HG03378 (cell line): Measurements from ENCODE around the gene ORM1.

ENCODE experiments used
- ATAC-seq: cut with Tn5 transposase; IDR thresholded peaks from one replicate; pipeline ENCODE4 v1.9.1; 2021; ENCODE audit warnings: mild to moderate bottlenecking, moderate library complexity; ENCODE audit not compliant: unreplicated experiment

Gene ORM1

GRCh38 chr9:114341152-114341830 is 18.4 kb downstream of the ORM1 start:
- no peak for ATAC-seq

- ATAC-seq: no peak
These were observed 19.1 kb downstream of the ORM1 start for GRCh38 chr9:114341991-114342390.

GRCh38 chr9:114342755-114343440 is 20.0 kb downstream of the ORM1 start:
- ATAC-seq: no peak

- no peak for ATAC-seq
These were observed 20.7 kb downstream of the ORM1 start for GRCh38 chr9:114343471-114344187.

GRCh38 chr9:114344188-114344566 is 21.3 kb downstream of the ORM1 start:
- no peak for ATAC-seq

GRCh38 chr9:114344692-114345091 is 21.8 kb downstream of the ORM1 start:
- no peak for ATAC-seq

GRCh38 chr9:114345493-114346065 is 22.7 kb downstream of the ORM1 start:
- ATAC-seq: no peak

GRCh38 chr9:114346146-114346545 is 23.2 kb downstream of the ORM1 start:
- no peak for ATAC-seq

GRCh38 chr9:114347675-114348074 is 24.8 kb downstream of the ORM1 start:
- ATAC-seq: no peak

GRCh38 chr9:114348261-114348905 is 25.5 kb downstream of the ORM1 start:
- ATAC-seq: no peak

GRCh38 chr9:114348906-114349482 is 26.1 kb downstream of the ORM1 start:
- ATAC-seq: peak; percentile 94

- no peak for ATAC-seq
These were observed 27.0 kb downstream of the ORM1 start for GRCh38 chr9:114349713-114350480.

GRCh38 chr9:114350636-114351401 is 27.9 kb downstream of the ORM1 start:
- no peak for ATAC-seq

- ATAC-seq: no peak
These were observed 29.0 kb downstream of the ORM1 start for GRCh38 chr9:114351932-114352331.

- ATAC-seq: no peak
These were observed 32.9 kb downstream of the ORM1 start for GRCh38 chr9:114355821-114356220.

GRCh38 chr9:114356792-114357191 is 33.9 kb downstream of the ORM1 start:
- no peak for ATAC-seq

- no peak for ATAC-seq
These were observed 34.5 kb downstream of the ORM1 start for GRCh38 chr9:114357360-114357759.

GRCh38 chr9:114357911-114358328 is 35.0 kb downstream of the ORM1 start:
- ATAC-seq: no peak

- no peak for ATAC-seq
These were observed 36.9 kb downstream of the ORM1 start for GRCh38 chr9:114359801-114360200.
